Lower leg skin (tissue), 3 donors: Measurements from ENCODE around the gene ADH6.

Experiments
- POLR2A ChIP-seq, 2 donors: fragments of 450-650 bp; IDR thresholded peaks; one replicate each; pipeline ENCODE4 v1.6.1; 2016 to 2017; ENCODE audit warnings: antibody characterized with exemption in 2 of 2, mild to moderate bottlenecking in 1 of 2, moderate library complexity in 1 of 2
- TF ChIP-seq, protein P1 (sequence below), 3 donors: fragments of 450-650 bp; IDR thresholded peaks; one replicate each; pipeline ENCODE4 v1.5.1; 2016; ENCODE audit warnings: antibody characterized with exemption in 3 of 3, mild to moderate bottlenecking in 3 of 3, moderate library complexity in 2 of 3

DNA sequence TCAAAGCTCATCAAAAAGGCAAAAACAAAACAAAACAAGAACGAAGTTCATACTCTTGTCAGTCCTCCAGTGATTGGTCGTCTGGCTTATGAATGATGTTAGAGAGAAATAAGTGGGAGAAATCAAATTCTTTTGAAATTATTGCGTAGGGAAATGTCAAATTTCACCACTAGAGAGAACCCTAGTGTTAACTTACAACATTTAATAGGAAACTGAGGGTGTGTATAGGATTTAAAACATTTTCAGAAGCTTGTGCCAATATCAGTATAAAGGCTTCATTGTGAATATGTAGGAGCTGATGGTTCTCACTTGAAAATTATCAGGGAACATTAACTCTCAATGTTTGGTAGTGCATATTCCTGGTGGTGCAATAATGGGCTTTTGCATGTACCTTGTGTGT is 17.4 kb downstream of the ADH6 start:
- TF ChIP-seq, protein P1, sequence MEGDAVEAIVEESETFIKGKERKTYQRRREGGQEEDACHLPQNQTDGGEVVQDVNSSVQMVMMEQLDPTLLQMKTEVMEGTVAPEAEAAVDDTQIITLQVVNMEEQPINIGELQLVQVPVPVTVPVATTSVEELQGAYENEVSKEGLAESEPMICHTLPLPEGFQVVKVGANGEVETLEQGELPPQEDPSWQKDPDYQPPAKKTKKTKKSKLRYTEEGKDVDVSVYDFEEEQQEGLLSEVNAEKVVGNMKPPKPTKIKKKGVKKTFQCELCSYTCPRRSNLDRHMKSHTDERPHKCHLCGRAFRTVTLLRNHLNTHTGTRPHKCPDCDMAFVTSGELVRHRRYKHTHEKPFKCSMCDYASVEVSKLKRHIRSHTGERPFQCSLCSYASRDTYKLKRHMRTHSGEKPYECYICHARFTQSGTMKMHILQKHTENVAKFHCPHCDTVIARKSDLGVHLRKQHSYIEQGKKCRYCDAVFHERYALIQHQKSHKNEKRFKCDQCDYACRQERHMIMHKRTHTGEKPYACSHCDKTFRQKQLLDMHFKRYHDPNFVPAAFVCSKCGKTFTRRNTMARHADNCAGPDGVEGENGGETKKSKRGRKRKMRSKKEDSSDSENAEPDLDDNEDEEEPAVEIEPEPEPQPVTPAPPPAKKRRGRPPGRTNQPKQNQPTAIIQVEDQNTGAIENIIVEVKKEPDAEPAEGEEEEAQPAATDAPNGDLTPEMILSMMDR (IDR thresholded peaks at IDR 0.05) = no peak
- TF ChIP-seq POLR2A (IDR thresholded peaks at IDR 0.05) = no peak
